22Rv1 (cell line): ENCODE results near the gene SEMA3C.

Experiments used
- CTCF ChIP-seq: fragments of 450-650 bp; IDR thresholded peaks from 2 replicates; pipeline ENCODE4 v1.5.1; 2017; ENCODE audit warnings: mild to moderate bottlenecking
- ZFX ChIP-seq: fragments of 450-650 bp; IDR thresholded peaks from 2 replicates; pipeline ENCODE4 v1.6.1; 2017; ENCODE audit warnings: antibody characterized with exemption, borderline replicate concordance

GRCh38 chr7:80943342-80943741 is 24.5 kb upstream of the SEMA3C start:
- TF ChIP-seq CTCF (no peak), ZFX (no peak)
